ENCODE data around the gene DDI1.
"Not testable (repeated sequence)": the region's sequence is repeated elsewhere in the genome, so short reads cannot be mapped to it uniquely, and the experiment has no call there.

The DDI1 gene

DNA sequence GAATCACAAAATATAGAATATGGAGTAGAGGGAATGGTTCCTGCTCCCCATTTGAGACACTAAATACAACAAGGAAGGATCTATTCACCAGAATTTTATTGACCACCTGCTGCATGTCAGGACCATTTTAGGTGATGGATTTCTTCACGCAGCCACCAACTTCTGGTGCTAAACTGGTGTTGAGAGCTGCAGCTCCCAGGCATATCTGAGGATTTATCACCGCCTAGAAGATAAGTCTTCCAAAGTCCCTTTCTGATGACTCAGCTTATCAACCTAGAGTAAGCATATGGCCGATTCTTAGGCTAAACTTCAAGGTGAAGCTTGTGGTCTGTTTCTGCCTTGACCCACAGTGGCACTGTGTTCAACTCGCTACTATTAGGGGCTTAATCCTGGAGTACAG, 6.7 kb downstream of the DDI1 start:
- DNase-seq, result no peak

GRCh38 chr11:104043678-104044239, 7.3 kb downstream of the DDI1 start:
- no peak for DNase-seq

- DNase-seq, result no peak
Measured at GRCh38 chr11:104046331-104046730, 9.9 kb downstream of the DDI1 start.

DNA sequence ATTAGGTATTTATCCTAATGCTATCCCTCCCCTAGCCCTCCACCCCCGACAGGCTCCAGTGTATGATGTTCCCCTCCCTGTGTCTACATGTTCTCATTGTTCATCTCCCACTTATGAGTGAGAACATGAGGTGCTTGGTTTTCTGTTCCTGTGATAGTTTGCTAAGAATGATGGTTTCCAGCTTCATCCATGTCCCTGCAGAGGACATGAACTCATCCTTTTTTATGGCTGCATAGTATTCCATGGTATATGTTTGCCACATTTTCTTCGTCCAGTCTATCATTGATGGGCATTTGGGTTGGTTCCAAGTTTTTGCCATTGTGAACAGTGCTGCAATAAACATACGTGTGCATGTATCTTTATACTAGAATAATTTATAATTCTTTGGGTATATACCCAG, 10.4 kb downstream of the DDI1 start:
- DNase-seq, result not testable (repeated sequence)

GRCh38 chr11:104049116-104049515, 12.7 kb downstream of the DDI1 start:
- no peak for DNase-seq

DNA sequence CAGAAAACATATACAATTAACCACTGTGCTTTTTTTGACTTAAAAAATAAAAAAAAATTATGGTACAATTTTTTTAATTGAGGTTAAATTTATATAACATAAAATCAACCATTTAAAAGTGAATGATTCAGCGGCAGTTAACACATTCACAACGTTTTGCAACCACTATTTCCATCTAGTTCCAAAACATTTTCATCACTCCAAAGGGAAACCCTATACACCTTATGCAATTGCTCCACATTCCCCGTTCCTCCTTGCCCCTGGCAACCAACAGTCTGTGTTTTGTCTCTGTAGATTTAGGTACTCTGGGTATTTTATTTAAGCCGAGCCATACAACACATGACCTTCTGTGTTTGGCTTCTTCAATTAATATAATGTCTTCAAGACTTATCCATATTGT, 15.3 kb downstream of the DDI1 start:
- no peak for DNase-seq

DNA sequence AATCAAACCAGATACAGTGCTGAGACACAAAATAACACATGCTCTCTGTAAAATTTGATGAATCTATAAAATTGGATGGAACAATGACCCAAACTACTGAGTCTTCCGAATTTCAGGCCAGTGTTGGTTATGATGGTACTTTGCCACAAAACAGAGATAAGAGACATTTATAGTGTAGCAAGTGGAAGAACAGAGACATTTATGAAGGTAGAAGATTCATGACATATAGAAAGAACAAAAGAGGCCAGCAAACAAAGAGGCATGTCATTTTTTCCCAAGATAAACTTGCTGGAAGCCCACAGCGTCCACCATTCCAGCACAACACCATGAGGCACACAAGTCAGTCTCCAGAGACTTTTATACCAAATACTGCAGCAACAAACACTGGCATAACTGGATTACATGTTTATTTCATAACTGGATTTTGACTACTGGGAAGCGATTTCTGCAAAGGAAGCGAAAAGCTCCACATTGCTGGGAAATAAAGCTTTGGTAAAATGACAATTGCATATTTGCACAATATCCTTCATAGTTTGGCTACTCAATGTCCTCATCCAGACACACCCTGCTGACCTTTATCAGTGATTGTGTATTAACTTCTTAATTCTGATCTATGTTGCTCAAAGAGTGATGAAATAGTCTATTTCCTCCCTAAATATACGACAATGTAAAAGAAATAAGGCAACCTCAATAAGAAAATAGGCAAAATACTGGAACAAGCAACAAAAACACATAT, 17.5 kb downstream of the DDI1 start:
- no peak for DNase-seq

- no peak for DNase-seq
Measured at GRCh38 chr11:104054911-104055529, 18.6 kb downstream of the DDI1 start.

DNA sequence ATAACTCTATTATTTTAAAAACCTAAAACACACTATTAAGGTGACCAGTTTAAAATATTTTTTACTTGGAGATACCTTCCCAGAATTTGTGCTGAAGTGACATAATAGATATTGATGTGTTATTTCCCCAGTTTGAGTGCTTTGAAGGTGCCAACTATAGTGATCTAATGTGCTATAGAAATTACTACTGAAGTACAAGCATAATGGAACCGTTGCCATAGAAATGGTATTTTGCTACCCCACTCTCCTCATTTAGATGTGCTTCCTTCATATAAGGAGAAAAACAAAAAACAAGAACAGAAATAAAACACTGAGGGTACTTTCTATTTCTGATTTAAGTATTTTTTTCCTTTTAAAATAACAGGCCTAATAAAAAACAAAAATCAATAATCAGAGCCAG, 19.2 kb downstream of the DDI1 start:
- DNase-seq, result no peak

GRCh38 chr11:104057908-104058307, 21.5 kb downstream of the DDI1 start:
- DNase-seq, result no peak

DNA sequence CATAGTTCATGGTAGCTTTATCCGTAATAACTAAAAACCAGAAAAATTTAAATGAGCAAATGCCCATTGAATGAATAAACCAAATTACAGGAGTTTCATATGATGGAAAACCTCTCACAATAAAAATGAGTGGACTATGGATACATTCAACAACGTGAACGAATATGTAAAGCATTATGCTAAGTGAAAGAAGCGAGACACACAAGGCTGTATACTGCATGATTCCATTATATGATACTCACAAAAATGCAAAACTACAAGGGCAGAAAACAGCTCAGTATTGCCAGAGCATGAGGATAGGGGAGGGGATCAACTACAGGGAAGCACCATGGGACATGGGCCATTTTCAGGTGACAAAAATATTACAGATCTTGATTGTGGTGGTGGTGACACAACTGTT, 22.2 kb downstream of the DDI1 start:
- no peak for DNase-seq

GRCh38 chr11:104060004-104060794, 23.8 kb downstream of the DDI1 start:
- DNase-seq, result no peak

DNA sequence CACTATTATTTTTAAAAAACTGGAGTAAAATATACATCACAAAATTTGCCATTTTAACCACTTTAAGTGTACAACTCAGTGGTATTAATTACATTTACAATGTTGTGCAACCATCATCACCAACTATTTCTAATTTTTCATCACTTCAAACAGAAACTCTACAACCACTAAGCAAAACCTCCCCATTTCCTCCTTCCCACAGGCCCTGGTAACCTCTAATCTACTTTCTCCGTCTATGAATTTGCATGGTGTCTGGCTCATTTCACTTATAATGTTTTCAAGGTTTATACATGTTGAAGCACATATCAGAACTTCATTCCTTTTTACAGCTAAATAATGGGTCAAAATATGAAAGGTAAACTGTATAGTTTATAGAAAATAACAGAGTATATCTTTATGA, 24.4 kb downstream of the DDI1 start:
- DNase-seq, result no peak

- DNase-seq, result no peak
Measured at GRCh38 chr11:104061853-104062521, 25.5 kb downstream of the DDI1 start.

DNA sequence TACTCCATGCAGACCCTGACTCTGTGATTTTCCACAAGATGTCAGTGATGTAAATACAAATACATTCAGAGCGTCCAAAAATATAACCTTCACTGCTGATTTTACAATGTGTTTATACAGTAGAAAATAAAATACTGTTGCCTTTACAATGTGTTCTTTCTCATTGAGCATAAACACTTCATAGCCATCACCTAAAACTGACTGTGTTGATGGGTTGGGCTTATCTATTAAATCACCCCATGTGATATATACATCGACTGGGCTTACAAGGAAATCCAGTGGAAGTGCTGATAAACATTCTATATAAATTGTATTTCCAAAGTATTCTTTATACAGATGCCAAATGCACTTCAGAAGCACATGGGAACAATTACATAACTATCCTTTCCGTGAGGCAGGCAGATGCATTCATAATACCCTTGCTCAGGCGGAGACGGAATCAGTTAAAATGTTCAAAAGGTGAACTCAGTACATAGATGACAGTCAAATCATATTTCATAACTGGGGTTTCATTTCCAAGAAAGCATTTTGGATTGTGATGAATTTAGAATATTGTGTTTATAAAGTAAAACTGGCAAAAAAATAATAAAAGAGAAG, 27.7 kb downstream of the DDI1 start:
- no peak for DNase-seq

DNA sequence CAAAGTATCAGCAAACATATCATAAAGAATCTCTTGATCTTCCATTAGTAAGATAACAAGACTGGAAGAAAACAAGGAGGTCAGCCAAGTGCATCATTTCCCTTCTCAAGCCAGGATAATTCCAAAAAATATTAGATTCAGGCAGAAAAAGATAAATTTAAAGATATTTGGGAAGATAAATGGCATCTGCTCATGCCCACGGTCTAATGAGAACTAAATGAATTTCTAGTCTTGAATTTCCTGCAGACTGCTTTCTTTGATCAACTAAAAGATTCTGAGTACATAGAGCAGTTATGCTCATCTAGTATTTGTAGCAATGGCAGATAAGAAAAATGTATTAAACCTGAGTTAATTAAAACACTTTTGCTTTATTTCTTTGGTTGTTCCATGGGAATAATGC, 31.1 kb downstream of the DDI1 start:
- DNase-seq, result no peak

DNA sequence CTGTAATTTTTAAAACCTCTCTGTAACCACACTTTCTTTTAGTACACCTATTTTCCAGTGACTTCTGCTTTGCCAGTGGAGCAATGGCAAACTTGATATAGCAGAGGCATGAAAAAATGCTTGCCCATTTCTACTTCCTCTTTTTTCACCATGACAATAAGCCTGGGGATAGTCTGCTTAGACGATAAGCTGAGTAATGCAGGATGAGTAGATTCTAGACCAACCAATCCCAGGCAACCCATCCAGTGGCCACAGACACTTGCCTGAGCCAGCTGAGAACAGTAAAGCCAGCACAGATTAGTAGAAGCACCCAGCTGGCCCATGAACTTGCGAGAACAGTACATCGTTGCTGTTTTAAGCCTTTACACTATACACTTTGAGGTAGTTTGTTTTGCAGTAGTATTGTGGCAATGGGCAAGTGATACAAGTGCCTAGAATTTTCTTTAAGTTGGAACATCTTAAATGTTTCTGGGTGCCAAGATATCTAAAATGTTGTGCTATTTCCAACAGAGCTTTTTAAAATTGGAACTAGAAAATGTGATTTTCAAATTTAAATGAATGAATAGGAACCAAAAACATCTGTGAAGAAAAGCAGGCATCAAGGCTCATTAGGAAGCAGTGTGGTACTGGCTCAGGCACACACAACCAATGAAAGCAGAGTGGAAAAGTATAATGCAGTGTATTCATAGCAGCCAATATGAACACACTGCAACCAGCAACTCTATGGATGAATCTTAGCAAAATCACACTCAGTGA, 37.7 kb downstream of the DDI1 start:
- DNase-seq, result no peak

- no peak for DNase-seq
Measured at GRCh38 chr11:104075091-104075490, 38.7 kb downstream of the DDI1 start.

GRCh38 chr11:104075706-104076105, 39.3 kb downstream of the DDI1 start:
- no peak for DNase-seq

- DNase-seq, result no peak
Measured at GRCh38 chr11:104076455-104076854, 40.0 kb downstream of the DDI1 start.

GRCh38 chr11:104078245-104078644, 41.8 kb downstream of the DDI1 start:
- no peak for DNase-seq

DNA sequence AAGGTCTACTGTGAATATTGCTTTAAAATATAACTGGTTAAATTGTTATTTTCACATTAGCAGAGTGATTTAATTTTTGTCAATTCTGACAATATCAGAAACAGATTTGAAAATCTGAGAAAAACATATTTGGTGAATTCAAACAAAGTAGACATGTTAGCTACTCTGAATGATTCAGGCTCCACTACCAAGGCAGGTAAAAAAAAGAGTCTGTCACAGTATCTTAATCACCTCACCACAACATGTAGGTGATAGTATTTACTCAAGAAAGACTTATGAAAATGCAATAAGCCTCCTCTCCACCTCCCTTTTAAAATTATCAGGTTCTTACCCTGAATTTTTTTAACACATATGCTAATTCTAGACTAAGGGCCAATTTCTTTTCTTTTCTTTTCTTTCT, 42.6 kb downstream of the DDI1 start:
- DNase-seq, result no peak
